DMS 273 (cell line): ENCODE measurements around the gene IGFBP5.

Experiments used
- DNase-seq: peaks from one replicate; lab custom pipeline; 2025; ENCODE audit not compliant: unreplicated experiment; lab: John Stamatoyannopoulos, UW

The IGFBP5 gene

GRCh38 chr2:216666461-216667233 lies 28.7 kb downstream of the IGFBP5 start:
- DNase-seq: peak; percentile 85

GRCh38 chr2:216665717-216666116 lies 29.6 kb downstream of the IGFBP5 start:
- peak; percentile 59 for DNase-seq

- DNase-seq: peak; percentile 83
Observed at GRCh38 chr2:216665242-216665641, 30.1 kb downstream of the IGFBP5 start.

GRCh38 chr2:216664593-216665034 lies 30.7 kb downstream of the IGFBP5 start:
- peak; percentile 56 for DNase-seq

GRCh38 chr2:216663846-216664245 lies 31.5 kb downstream of the IGFBP5 start:
- no peak for DNase-seq

- no peak for DNase-seq
Observed at GRCh38 chr2:216663106-216663505, 32.2 kb downstream of the IGFBP5 start.

- peak; percentile 26 for DNase-seq
Observed at GRCh38 chr2:216661639-216662375, 33.5 kb downstream of the IGFBP5 start.

- no peak for DNase-seq
Observed at GRCh38 chr2:216661051-216661450, 34.3 kb downstream of the IGFBP5 start.

GRCh38 chr2:216660496-216660895 lies 34.9 kb downstream of the IGFBP5 start:
- no peak for DNase-seq

GRCh38 chr2:216659276-216659675 lies 36.1 kb downstream of the IGFBP5 start:
- DNase-seq: no peak

GRCh38 chr2:216658757-216659156 lies 36.6 kb downstream of the IGFBP5 start:
- DNase-seq: no peak

GRCh38 chr2:216657980-216658379 lies 37.4 kb downstream of the IGFBP5 start:
- DNase-seq: no peak

- no peak for DNase-seq
Observed at GRCh38 chr2:216657086-216657855, 38.1 kb downstream of the IGFBP5 start.

- no peak for DNase-seq
Observed at GRCh38 chr2:216654528-216655052, 40.8 kb downstream of the IGFBP5 start.

- no peak for DNase-seq
Observed at GRCh38 chr2:216653931-216654365, 41.4 kb downstream of the IGFBP5 start.

GRCh38 chr2:216653093-216653799 lies 42.1 kb downstream of the IGFBP5 start:
- DNase-seq: no peak

- no peak for DNase-seq
Observed at GRCh38 chr2:216652566-216652965, 42.8 kb downstream of the IGFBP5 start.

GRCh38 chr2:216651351-216651881 lies 43.9 kb downstream of the IGFBP5 start:
- no peak for DNase-seq

GRCh38 chr2:216650626-216651257 lies 44.6 kb downstream of the IGFBP5 start:
- DNase-seq: peak; percentile 19

GRCh38 chr2:216649574-216649973 lies 45.8 kb downstream of the IGFBP5 start:
- DNase-seq: no peak
